Neural crest cell (in vitro differentiated cells): ENCODE data around the gene HERC2. TPM values are rescaled to one million over a fixed set of nuclear protein-coding genes. Genes with fewer than 3 reads are reported as not detected.
"Not testable (repeated sequence)": the region's sequence is repeated elsewhere in the genome, so short reads cannot be mapped to it uniquely, and the experiment has no call there.

Source experiments
- DNase-seq: peaks from one replicate; pipeline ENCODE4 v3.0.0; 2021; ENCODE audit warnings: low read depth, mixed read lengths, low spot score
- H3K27ac Mint-ChIP-seq: one replicate; pipeline ENCODE4 v1.8.0; 2021; ENCODE audit warnings: mild to moderate bottlenecking, mixed read lengths; ENCODE audit not compliant: unreplicated experiment
- H3K27me3 Mint-ChIP-seq: 2 replicates; pipeline ENCODE4 v1.8.0; 2021; ENCODE audit warnings: low read depth, mild to moderate bottlenecking, mixed read lengths
- H3K36me3 Mint-ChIP-seq: 2 replicates; pipeline ENCODE4 v1.8.0; 2021; ENCODE audit warnings: low read depth, mild to moderate bottlenecking, mixed read lengths
- H3K4me1 Mint-ChIP-seq: 2 replicates; pipeline ENCODE4 v1.8.0; 2021; ENCODE audit warnings: mixed read lengths
- H3K4me3 Mint-ChIP-seq: one replicate; pipeline ENCODE4 v1.8.0; 2021; ENCODE audit warnings: mild to moderate bottlenecking, mixed read lengths
- H3K9me3 Mint-ChIP-seq: 2 replicates; pipeline ENCODE4 v1.8.0; 2021; ENCODE audit warnings: mixed read lengths
- CTCF ChIP-seq: fragments of 200-600 bp; sonication (generic); conservative IDR thresholded peaks from 2 replicates; pipeline ENCODE4 v1.5.0; 2021; ENCODE audit warnings: antibody characterized with exemption, mild to moderate bottlenecking
- total RNA-seq: library from RNA; stranded (reverse); gene quantifications from 2 replicates; pipeline ENCODE4 v1.2.1, GENCODE V29; 2021

HERC2 gene
- total RNA-seq, 1 donor from 2014 or later: 83.6 TPM

- not testable (repeated sequence) for DNase-seq, H3K4me3 Mint-ChIP-seq, H3K9me3 Mint-ChIP-seq, H3K27ac Mint-ChIP-seq, H3K27me3 Mint-ChIP-seq
- H3K4me1 Mint-ChIP-seq: peaks cover 15% of the 10 kb centered on the region
- peaks cover 34% of the 10 kb centered on the region for H3K36me3 Mint-ChIP-seq
Observed at GRCh38 chr15:28196581-28196980, 125.4 kb downstream of the HERC2 start.

GRCh38 chr15:28192772-28193171 lies 129.2 kb downstream of the HERC2 start:
- Mint-ChIP-seq H3K36me3 (peaks cover 22% of the 10 kb centered on the region), H3K9me3 (no peaks in the 10 kb centered on the region), H3K27ac (peak overlapping the region; percentile 75), H3K4me1 (peaks cover 15% of the 10 kb centered on the region), H3K4me3 (no peak overlapping the region), H3K27me3 (no peaks in the 10 kb centered on the region)
- no peak for TF ChIP-seq CTCF
- DNase-seq: no peak

- peak; percentile 68 for DNase-seq
- peak overlapping the region; percentile 5 for H3K4me3 Mint-ChIP-seq
- no peaks in the 10 kb centered on the region for H3K27me3 Mint-ChIP-seq
- peaks cover 15% of the 10 kb centered on the region for H3K4me1 Mint-ChIP-seq
- peak; percentile 60 for TF ChIP-seq CTCF
- no peaks in the 10 kb centered on the region for H3K9me3 Mint-ChIP-seq
- H3K36me3 Mint-ChIP-seq: peaks cover 24% of the 10 kb centered on the region
- peak overlapping the region; percentile 64 for H3K27ac Mint-ChIP-seq
Observed at GRCh38 chr15:28191832-28192231, 130.1 kb downstream of the HERC2 start.

GRCh38 chr15:28190391-28191174 lies 131.4 kb downstream of the HERC2 start:
- H3K36me3 Mint-ChIP-seq: peaks cover 24% of the 10 kb centered on the region
- no peak overlapping the region for H3K27ac Mint-ChIP-seq
- DNase-seq: no peak
- H3K9me3 Mint-ChIP-seq: no peaks in the 10 kb centered on the region
- H3K27me3 Mint-ChIP-seq: no peaks in the 10 kb centered on the region
- H3K4me3 Mint-ChIP-seq: no peak overlapping the region
- peaks cover 15% of the 10 kb centered on the region for H3K4me1 Mint-ChIP-seq
- no peak for TF ChIP-seq CTCF

GRCh38 chr15:28185148-28185895 lies 136.7 kb downstream of the HERC2 start:
- no peak for DNase-seq
- H3K9me3 Mint-ChIP-seq: no peaks in the 10 kb centered on the region
- H3K4me3 Mint-ChIP-seq: no peak overlapping the region
- H3K27me3 Mint-ChIP-seq: no peaks in the 10 kb centered on the region
- H3K36me3 Mint-ChIP-seq: peaks cover 14% of the 10 kb centered on the region
- H3K27ac Mint-ChIP-seq: no peak overlapping the region
- H3K4me1 Mint-ChIP-seq: no peaks in the 10 kb centered on the region
- no peak for TF ChIP-seq CTCF

- no peak for TF ChIP-seq CTCF
- Mint-ChIP-seq H3K9me3 (no peaks in the 10 kb centered on the region), H3K27ac (no peak overlapping the region), H3K36me3 (peaks cover 13% of the 10 kb centered on the region), H3K4me1 (no peaks in the 10 kb centered on the region), H3K4me3 (no peak overlapping the region), H3K27me3 (no peaks in the 10 kb centered on the region)
- no peak for DNase-seq
Observed at GRCh38 chr15:28184166-28184565, 137.8 kb downstream of the HERC2 start.
